GM18951 (cell line): ENCODE results near the gene C5.
A peak's percentile ranks its signal among the peaks of the same experiment; 100 is the strongest.

Experiments
- POLR2A ChIP-seq: IDR thresholded peaks from 4 replicates; pipeline ENCODE4 v1.6.1; 2011; ENCODE audit warnings: mild to moderate bottlenecking; ENCODE audit not compliant: insufficient read length, insufficient read depth; ENCODE audit errors: extremely low read depth
- in situ Hi-C: fragments of 300-500 bp; cut with MboI; formaldehyde crosslinking; loops from one replicate; pipeline ENCODE4 v1.12.0; 2022; ENCODE audit warnings: low sequenced_read_pairs, mixed read lengths, inconsistent platforms; ENCODE audit not compliant: unreplicated experiment

Gene C5

GRCh38 chr9:120902569-120903535, 147.2 kb downstream of the C5 start:
- in situ Hi-C loops: no loop called here
- peak; percentile 36 for TF ChIP-seq POLR2A
